NCI-H1694 (cell line): ENCODE results near the gene CPLX1.

Experiments used
- DNase-seq: peaks from one replicate; lab custom pipeline; 2025; lab: John Stamatoyannopoulos, UW

Gene CPLX1

DNA sequence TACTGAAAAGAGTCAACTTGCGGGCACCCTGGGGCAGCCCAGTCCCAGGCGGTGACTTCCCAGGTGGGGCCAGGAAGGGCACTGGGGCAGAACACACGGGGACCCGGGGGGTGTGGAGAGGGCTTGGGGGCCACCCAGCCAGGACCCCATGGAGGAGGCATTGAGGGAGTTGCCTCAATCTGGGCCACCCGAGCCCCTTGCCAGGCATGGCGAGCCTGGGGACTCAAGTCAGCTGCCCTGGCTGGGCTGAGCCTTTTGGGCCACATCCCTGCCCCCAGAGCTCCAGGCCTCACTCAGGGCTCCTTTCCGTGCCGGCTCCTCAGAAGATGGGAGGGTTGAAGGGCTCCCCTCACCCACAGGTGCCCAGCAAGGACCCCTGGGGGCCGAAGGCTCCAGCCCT is 6.6 kb upstream of the CPLX1 start:
- no peak for DNase-seq

DNA sequence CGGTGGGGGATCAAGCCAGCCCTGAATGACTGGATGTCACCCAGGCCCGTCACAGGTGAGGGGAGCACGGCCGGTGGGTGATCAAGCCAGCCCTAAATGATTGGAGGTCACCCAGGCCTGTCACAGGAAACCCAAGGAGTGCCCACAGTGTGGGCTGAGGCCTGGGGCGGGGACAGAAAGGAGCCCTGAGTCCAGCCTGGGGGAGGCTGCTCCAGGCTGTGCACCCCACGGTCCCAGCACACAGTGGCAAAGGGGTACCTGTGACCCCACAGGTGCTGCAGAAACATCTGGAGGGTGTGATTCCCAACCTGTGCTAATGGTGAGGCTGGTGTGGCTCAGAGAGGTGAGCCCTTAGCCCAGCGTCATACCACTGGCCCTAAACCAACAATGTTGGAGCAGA is 6.2 kb upstream of the CPLX1 start:
- no peak for DNase-seq

DNA sequence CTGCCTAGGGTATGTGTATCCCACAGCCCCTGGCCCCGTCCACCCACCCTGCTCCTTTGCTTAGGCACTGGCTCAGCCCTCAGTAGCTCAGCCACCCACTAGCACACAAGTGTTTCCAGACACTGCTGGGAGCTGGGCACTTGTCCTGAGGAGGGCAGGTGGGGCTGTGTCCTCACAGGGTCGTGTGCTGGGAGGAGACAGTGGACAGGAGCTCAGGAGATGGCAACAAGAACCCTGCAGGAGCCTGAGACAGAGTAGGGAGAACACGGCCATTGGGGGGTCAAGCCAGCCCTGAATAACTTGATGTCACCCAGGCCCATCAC is 5.5 kb upstream of the CPLX1 start:
- no peak for DNase-seq

DNA sequence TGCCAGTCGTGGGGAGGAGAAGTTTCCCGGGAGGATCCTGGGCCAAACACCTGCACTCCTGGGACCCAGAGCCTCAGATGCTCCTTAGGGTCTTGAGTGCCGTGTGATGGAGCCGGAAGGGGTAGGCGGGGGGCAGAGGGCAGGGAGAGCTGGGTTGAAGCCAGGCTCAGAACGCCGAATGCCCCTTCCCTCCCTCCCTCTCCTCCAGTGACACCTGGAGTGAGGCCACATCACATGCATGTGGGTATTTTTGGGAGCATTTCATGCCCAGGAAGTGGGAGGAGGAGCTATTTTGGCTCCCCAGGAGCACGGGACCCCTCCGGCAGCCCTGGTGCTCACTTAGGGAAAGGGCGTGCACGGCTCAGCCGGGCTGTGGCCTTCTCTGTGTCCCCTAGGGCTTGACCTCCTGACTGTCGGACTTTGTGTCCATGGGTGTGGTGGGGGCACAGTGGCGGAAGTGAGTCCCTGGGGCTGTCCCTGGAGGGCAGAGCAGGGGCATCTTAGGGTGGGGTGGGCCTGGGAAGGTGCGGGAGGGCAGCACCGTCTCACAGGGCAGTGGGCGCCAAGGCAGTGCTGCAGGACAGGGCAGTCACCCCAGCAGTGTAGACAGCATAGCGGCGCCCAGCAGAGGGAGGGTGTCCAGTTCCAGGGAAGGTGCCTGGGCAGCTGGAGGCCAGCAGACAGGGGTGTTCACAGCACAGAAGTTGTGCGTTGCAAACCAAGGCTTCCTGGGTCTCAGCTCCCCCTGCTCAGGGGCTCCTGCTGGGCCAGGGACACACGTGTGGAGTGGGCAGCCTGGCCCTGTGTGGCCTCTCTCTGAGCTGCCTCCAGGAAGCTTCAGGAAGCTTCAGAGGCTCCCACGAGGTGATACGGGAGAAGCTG is 4.9 kb upstream of the CPLX1 start:
- no peak for DNase-seq

DNA sequence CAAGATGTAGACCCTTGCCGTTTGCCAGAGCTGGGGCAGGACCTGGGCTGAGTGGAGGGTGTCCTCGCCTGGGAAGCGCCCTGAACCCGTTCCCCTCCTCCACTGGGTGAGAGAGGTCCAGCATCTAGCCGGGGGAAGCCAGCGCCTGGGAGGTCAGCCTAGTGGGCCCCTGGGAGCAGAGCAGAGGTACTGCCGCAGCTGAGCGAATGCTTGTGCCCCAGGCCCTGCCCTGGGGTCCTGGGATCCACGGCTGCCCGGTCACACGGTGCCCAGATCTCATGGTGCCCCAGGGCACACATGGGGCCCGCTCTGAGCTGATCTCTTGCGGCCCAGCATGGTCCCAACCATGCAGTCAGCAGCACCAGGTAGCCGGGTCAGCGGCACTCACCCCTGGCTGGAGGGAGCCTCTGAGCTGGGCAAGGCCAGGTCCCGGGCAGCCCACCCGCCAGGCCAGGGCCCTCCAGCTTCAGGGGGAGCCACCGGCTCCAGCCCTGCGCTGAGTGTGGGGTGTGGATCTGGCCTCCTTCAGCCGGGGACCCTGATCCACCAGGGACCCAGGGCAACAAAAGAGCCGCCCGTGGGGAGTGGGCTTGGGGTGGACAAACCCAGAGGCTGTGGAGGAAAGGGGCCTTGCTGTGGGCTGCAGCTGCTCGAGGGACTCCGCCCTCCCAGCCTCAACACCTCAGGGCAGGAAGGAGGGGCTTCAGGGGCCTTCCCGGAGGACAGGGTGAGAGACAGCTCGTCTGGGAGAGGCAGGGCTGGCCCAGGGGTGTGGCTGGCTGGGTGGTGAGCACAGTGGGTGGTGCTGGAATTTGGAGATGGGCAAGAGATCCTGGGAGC is 4.1 kb upstream of the CPLX1 start:
- no peak for DNase-seq

DNA sequence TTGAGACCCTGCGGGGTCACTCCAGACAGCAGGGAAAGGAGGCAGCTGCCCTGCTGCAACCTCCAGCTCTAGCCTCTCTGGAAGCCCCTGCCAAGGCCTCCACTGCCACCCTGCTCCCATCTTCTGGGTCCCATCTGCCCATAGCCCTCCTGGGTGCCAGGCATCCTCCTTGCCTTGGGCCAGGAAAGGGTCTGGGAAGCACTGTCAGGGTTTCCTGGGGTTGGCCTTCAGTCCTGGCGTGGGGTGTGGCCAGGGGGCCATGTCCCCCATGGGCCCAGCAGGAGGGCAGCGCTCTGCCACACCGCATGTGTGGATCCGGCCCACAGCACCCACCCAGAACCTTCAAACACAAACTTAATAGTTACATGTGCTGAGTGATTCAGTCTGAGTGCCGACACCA is 3.4 kb upstream of the CPLX1 start:
- no peak for DNase-seq

DNA sequence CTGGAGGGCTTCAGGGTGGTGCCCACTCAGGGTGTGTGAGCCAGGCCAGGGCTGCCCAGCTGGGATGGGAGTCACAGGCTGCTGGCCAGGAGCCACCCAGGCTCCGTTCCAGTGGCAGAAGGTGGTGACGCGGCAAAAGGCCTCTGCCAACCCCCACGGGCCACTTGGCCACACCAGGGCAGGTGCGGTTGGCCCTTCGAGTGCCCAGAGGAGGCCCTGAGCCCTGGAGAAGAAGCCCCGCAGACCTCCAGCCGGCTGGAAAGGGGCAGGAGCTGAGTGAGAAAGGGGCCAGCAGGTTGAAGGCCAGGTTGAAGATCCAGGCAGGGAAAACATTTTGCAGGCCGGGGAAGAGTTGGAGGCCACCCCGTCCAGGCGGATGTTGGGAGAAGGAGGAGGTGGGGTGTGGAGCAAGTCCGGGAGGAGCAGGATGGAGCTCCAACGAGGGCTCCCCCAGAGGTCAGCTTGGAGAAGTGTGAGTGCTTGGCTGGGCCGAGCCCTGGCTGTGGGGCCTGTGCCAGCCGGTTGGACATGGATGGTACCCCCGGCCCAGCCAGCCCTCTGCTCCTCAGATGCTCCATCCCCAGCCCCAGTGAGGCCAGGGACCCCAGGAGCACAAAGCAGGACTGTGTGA is 2.8 kb upstream of the CPLX1 start:
- no peak for DNase-seq

DNA sequence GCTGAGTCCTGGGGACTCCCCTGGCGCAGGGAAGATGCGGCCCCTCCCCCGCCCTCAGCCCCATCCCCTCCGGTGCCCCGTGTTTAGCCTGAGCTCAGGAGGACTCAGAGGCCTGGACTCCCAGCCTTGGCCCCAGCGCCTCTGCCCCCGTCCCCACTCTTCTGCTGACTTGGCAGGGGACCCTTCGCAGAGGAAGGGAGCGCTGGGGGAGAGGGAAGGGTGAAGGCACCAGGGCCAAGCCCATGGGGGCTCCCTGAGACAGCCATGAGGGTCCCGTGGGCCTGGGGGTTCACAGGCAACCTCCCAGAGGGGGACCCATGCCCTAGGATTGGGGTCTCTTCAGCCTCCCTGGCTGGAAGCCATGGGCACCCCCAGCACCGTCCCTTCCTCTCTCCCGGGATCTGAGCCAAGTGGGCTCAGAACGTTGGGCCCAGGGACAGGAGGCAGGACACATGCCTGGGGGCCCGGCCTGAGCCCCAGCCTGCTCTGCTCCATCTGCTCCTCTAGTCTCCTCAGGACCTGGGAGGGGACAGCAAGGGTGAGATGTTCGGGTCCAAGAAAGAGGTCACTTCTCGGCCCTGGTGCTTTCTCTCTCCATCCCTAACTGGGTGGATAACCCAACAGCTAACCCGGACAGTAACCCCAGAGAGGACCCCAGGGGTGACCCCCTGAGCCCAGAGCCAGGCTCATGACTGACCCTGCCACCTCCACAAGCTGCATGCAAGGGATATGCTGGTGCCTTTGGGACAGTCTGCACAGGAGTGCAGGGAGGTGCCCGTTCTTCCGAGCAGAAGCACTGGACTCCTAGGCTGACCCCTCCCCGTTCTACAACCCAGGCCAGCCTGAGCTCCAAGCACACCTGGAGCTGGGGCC is 1.5 kb upstream of the CPLX1 start:
- no peak for DNase-seq

DNA sequence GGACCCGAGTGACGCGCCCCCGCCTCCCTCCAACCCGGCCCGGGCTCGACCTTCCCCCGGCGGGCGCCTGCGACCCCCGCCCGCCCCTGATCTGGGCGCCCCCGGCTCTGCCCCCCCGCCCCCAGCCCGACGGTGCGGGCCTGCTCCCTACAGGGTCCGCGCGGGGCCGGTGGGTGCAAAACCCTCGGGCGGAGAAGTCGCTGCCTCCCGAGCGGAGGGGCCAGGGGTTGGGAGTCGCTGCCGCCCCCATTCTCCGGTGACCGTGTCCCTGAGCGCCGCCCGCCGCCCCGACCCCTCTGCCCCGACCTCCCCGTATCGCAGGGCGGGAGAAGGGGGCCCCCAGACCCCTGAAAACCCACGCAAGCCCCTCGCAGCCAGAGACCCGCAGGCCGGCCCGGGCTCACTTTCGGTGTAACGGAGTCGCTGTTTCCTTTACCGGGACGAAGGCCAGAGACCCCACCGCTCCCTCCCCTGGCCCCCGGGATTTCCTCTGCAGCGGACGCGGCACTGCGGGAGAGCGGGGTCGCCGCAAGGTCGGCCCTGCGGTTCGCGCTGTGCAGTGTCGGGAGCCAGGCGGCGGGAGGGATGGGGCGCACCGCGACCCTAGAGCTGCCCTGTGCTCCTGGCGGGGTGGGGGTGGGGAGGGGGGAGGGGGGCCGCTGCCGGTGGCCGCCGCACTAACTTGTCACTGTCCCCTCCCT is 729 bp upstream of the CPLX1 start:
- DNase-seq = no peak

DNA sequence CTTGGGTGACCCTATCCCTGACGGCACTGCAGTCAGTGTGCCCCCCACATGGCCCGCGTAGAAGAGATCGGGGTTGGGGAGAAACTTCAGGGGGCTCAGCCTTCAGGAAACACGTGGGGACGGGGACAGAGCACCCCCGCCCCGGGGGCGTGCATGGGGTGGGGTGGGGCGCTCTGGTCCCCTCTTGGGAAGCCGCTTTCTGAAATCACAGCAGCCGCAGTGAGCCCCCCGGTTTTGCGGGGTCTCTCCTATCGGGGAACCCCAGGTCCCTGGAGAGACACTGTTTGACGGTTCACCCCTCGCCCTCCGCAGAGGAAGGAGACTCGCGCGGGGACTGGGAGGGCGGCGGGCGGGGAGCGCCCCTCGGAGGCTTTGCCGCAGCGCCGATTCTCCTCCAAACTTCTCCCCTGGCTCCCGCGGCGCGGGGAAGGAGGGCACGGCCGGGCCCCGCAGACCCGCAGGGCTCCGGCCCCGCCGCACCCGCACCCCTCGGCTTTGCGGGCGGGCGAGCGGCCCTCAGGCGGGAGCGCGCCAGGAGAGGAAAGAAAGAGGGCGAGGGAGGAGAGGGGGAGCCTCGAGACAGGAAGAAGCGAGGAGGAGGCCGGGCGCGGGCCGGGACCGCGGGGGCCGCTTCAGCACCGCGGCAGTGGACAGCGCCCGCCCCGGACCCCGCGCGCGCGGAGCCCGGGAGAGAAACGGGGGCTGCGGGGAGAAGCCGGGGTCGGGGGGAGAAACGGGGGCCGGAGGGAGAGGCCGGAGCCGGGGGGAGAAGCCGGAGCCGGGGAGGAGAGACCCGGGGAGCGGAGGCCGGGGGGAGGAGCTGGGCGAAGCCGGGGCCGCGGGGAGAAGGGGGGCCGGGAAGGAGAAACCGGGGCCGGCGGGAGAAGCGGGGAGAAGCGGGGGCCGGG is 612 bp downstream of the CPLX1 start:
- no peak for DNase-seq

DNA sequence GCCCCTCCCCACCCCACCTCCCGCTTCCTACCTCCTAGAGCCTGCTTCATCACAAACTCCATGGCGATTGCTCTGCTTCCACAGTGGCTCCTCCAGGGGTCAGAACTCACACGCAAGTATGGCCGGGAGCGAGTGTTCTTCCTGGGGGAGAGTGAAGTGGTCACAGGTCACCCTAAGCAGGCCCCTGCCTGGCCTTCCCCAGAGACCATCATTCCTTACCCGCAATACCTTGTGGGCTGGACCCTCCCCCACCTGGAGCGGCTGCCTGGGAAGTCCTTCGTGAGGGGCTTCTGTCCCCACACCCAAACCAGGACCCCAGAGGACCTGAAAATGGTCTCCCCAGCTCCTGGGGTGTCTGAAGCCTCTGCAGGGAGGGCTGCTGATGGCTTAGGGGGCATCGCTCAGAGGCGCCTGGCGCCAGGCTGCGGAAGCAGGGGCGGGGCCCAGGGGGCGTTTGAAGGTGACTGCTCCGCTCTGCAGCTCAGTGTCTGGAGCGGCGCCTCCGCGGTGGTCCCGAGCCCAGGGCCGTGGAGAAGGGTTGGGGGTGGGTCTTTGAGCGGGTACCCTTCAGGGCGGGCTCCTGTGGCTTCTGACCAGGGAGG is 1.4 kb downstream of the CPLX1 start:
- DNase-seq = no peak

DNA sequence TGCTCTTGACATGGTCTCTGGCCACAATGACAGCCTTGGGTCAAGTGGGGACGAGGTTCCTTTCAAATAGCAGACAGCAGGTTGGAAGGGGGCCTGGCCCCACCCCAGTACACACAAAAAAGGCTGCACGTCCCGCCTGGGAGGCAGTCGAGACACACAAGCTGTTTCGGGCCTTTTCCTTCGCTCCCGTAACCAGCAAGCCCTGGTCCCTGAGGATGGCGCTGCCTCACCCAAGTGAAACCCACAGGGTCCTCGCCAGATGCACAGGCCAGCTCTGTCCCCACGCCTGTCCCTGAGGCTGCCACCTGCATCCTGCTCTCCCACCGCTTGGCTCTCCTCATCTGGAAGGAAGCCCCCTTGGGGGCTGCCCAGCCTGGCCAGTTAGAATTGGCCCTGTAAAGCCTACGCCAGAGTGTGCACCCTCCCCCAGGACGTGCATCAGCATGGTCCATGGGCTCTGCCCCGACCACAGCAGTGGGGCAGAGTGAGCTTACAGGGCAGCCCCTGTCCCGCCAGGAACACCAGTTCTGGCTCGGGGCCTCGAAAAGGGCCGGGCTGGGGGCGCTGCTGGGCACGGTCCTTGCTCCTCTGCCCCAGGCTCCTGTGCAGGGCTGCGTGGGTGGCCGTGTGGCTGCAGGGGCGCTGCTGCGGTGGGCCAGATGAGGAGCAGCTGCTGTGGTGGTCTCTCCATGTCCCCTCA is 2.0 kb downstream of the CPLX1 start:
- DNase-seq = no peak

DNA sequence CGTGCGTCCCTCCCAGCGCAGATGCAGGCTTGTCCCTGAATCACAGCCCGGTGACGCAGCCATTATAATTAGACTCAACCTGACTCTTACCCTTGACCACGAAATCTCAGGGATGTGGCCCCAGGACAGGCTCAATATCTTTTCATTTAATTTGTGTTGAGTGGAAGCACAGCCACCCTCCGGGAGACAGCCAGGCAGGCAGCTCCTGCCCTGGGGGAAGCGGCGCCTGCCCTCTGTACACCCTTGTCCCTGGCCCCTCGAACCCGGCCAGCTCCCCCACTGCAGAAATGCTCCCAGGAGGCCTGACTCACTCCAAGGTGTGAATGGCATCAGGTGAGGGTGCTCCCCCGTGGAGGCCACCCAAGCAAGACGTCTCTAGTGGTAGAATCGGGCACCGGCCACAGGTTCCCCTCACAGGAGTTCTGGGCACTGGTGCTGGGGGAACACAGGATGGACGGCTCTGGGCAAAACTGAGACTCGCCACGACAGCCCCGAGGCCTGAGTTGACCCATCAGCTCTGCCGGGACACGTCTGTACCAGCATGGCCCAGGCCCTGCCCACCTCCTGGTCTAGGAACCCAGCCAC is 2.7 kb downstream of the CPLX1 start:
- DNase-seq = no peak

DNA sequence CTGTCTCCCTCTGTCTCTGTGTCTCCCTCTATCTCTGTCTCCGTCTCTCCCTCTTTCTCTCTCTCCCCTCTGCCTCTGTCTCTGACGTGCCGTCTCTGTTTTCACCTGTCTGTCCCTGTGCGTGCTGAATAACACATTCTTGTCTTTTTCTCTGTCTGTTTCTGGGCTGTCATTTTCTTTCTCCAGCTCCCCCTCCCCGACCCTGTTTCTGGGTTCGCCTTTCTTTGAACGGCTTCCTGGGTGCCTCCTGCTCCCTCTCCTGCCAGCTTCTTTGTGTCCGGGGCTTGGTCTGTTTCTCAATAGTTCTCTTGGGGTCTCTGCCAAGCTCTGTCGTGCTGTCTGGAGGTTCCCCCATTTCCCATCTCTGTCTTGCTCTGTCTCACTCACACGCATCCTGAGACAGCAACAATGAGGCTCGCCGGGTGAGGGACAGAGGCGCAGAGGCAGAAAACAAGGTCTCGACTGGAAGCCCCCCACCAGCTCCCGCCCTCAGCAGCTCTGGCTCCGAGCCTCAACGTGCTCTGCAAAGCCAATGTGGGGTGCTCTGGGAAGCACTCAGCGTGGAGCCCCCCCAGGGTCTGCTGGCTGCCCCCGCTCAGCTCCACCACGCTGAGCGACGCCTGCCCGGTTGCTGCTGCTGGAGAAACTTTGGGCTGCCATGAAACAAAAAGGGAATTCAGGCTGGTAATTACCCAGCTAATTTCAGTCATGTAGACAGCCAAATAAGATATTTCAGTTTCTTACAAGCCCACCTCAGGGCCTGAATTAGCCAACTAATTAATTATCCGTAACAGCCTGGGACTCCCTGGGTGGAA is 3.4 kb downstream of the CPLX1 start:
- DNase-seq = no peak

DNA sequence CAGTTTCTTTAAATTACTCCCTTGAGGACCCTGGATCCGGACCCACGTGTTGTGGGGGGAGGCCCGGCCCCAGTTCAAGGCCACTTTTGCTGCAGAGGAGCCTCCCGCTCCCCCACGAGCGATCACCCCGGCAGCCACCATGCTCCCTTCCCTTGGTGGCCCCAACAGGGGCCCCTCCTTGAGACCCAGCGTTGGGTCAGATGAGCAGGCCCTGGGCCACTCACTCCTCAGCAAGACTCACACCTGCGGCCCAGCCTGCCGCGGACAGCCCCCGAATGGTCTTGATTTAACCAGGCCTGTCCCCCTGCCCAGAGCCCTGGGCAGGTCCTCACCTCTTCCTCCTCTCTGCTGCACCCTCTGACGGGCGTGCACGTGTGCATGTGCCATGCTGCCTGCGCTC is 4.3 kb downstream of the CPLX1 start:
- no peak for DNase-seq

DNA sequence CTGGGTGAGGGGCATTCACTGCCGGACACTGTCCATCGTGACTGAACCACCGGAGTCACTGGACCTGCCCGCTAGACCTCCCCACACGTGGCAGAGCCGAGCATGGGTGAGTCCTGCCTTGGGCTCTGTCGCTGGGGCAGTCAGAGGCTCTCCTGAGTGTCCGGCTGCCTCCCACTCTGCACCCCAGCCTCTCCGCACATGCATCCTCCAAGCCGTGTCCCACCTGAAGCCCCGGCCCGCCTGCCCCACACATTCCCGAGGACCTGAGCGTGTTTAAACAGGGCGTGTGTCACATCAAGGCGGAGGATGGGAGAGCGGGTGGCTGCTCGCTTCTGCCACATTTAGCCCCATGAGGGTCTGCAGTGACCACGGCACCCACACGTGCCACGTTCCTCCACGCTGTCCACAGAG is 4.7 kb downstream of the CPLX1 start:
- DNase-seq = no peak

DNA sequence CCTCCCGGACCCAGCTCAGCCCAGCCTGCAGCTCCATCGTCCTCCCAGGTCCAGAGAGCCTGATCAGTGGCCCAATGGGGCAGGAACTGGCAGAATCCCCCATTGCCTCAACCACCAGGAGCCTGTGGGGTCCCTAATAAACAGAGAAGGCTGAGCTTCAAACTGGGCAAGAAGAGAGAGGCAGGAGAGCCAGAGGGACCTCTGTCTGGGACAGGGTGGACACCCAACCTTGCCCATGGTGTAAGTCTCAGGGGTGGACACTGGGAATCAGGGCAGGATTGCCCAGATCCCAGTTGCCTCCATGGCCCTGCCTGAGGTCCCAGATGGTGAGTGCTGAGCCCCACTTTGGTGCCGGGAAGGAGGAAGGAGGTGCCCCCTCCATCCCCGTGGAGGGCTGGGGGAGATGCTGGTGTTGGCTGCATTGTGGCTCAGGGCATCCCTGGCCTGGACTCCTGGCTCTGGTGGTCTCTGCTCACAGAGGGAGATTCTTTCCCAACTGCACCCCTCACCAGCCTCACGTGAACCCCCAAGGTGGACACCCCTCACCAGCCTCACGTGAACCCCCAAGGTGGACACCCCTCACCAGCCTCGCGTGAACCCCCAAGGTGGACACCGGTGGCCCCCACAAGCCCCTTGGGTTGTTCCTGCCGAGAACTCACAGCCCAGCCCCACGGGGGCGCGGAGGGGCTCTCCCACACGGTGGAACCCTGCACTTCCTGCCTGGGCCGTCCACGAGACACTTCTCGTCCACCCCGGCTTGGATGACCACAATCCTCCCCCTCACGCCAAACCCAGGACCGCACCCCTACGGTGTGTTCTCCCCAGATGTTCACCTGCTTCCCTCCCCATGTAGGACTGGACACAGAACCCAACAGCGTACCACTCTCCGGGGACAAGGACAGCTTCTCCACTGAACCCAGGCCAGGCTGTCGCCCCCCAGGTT is 5.4 kb downstream of the CPLX1 start:
- DNase-seq = no peak
